ENCODE results near the gene ARHGAP6.

Gene ARHGAP6

DNA sequence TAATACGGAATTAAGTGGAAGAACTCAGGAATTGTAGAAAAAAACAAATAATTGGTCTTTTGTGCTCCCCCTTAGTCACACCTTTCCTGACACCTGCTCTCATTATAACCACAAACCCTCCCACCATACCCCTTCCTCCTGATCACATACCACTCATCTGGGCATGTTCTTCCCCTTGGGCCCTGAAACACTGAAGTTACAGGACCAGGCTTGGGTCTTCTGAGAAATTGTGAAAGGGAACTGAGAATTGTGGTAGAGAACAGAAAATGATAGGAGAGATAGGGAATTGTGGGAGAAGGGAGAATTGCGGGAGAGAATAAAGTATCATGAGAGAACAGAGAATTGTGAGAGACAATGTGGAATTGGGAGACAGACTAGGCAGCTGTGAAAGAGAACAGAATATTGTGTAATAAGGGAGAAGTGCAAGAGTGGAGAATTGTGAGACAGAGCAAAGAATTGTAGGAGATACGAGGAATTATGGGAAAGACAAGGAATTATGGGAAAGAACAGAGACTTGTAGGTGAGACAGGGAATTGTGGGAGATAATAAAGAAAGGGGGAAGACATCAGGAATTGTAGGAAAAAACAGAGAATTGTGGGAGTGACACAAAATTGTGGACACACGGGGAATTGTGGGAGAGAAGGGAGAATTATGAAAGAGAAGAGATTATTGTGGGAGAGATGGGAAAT lies 557.3 kb downstream of the ARHGAP6 start:
- Histone ChIP-seq H3K9me3 (ENCODE audit: control insufficient read depth, low read length) (no peaks in the 10 kb centered on the region), H3K27ac (ENCODE audit: insufficient read depth, low read depth, low read length, poor library complexity, severe bottlenecking) (no peak overlapping the region), H3K27me3 (ENCODE audit: control insufficient read depth, insufficient read depth, low read length, poor library complexity, severe bottlenecking) (no peaks in the 10 kb centered on the region), H3K4me3 (ENCODE audit: insufficient read depth, low read depth, low read length) (no peak overlapping the region), H3K4me1 (ENCODE audit: control insufficient read depth, insufficient read depth, low read length) (no peaks in the 10 kb centered on the region), H3K36me3 (ENCODE audit: control insufficient read depth, insufficient read depth, low read length) (no peaks in the 10 kb centered on the region)
- 97 to 98% methylated on average over 3 to 4 of the region's 4 CpGs for WGBS, 2 experiments

DNA sequence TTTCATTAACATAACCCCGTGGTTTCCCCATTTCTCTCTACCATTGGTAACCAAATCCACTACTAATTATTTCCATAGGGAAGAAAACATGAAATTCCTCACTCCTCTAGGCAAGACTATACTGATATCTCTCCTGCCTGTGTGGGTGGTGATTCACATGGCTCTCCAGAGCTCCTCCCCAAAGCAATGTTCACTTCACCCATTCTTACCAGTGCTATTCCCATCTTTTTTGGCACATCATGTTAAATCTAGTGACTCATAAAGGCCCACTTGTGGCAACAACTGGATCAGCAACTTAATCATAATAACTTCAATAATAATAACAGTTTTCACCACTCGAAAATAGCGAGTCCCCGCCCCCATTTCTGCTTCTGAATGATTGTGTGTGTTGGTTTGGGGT lies 560.6 kb downstream of the ARHGAP6 start:
- Histone ChIP-seq H3K4me3 (ENCODE audit: insufficient read depth, low read depth, low read length) (no peak overlapping the region), H3K27me3 (ENCODE audit: control insufficient read depth, insufficient read depth, low read length, poor library complexity, severe bottlenecking) (no peaks in the 10 kb centered on the region), H3K4me1 (ENCODE audit: control insufficient read depth, insufficient read depth, low read length) (peaks cover 3% of the 10 kb centered on the region), H3K9me3 (ENCODE audit: control insufficient read depth, low read length) (no peaks in the 10 kb centered on the region), H3K36me3 (ENCODE audit: control insufficient read depth, insufficient read depth, low read length) (no peaks in the 10 kb centered on the region), H3K27ac (ENCODE audit: insufficient read depth, low read depth, low read length, poor library complexity, severe bottlenecking) (no peak overlapping the region)
- 80 to 96% methylated on average over 1 of the region's 4 CpGs for WGBS, 2 experiments

- H3K4me3 ChIP-seq (ENCODE audit: insufficient read depth, low read depth, low read length): no peak overlapping the region
- H3K36me3 ChIP-seq (ENCODE audit: control insufficient read depth, insufficient read depth, low read length): no peaks in the 10 kb centered on the region
- H3K27ac ChIP-seq (ENCODE audit: insufficient read depth, low read depth, low read length, poor library complexity, severe bottlenecking): no peak overlapping the region
- 100% methylated on average over 2 of the region's 2 CpGs; no CpG with 5 or more reads in 1 of the 2 experiments for WGBS, 2 experiments
- no peaks in the 10 kb centered on the region for H3K27me3 ChIP-seq (ENCODE audit: control insufficient read depth, insufficient read depth, low read length, poor library complexity, severe bottlenecking)
- peaks cover 3% of the 10 kb centered on the region for H3K4me1 ChIP-seq (ENCODE audit: control insufficient read depth, insufficient read depth, low read length)
- no peaks in the 10 kb centered on the region for H3K9me3 ChIP-seq (ENCODE audit: control insufficient read depth, low read length)
Observed at GRCh38 chrX:11103751-11104150, 562.0 kb downstream of the ARHGAP6 start.

DNA sequence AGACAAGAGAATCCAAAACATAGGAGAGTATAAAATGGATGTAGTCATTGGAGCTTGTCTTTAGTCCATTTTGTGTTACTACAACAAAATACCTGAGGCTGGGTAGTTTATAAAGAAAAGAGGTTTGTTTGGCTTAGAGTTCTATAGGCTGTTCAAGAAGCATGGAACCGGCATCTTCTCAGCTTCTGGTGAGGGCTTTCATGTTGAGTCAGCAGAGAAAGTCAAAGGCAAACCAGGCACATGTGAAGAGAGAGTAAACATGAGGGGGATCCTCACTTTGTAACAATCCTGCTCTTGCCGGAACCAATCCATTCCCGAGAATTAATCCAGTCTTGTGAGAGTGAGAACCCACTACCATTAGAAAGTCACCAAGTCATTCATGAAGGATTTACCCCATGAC lies 562.7 kb downstream of the ARHGAP6 start:
- Histone ChIP-seq H3K27ac (ENCODE audit: insufficient read depth, low read depth, low read length, poor library complexity, severe bottlenecking) (no peak overlapping the region), H3K36me3 (ENCODE audit: control insufficient read depth, insufficient read depth, low read length) (no peaks in the 10 kb centered on the region), H3K9me3 (ENCODE audit: control insufficient read depth, low read length) (no peaks in the 10 kb centered on the region), H3K27me3 (ENCODE audit: control insufficient read depth, insufficient read depth, low read length, poor library complexity, severe bottlenecking) (no peaks in the 10 kb centered on the region), H3K4me3 (ENCODE audit: insufficient read depth, low read depth, low read length) (no peak overlapping the region), H3K4me1 (ENCODE audit: control insufficient read depth, insufficient read depth, low read length) (peaks cover 3% of the 10 kb centered on the region)
- 88 to 89% methylated on average over 3 of the region's 3 CpGs for WGBS, 2 experiments

GRCh38 chrX:11100281-11101035 lies 565.3 kb downstream of the ARHGAP6 start:
- Histone ChIP-seq H3K9me3 (ENCODE audit: control insufficient read depth, low read length) (no peaks in the 10 kb centered on the region), H3K36me3 (ENCODE audit: control insufficient read depth, insufficient read depth, low read length) (no peaks in the 10 kb centered on the region), H3K4me3 (ENCODE audit: insufficient read depth, low read depth, low read length) (no peak overlapping the region), H3K27me3 (ENCODE audit: control insufficient read depth, insufficient read depth, low read length, poor library complexity, severe bottlenecking) (no peaks in the 10 kb centered on the region), H3K4me1 (ENCODE audit: control insufficient read depth, insufficient read depth, low read length) (peaks cover 3% of the 10 kb centered on the region), H3K27ac (ENCODE audit: insufficient read depth, low read depth, low read length, poor library complexity, severe bottlenecking) (no peak overlapping the region)
- WGBS, 2 experiments: 55 to 59% methylated on average over 9 to 10 of the region's 10 CpGs

DNA sequence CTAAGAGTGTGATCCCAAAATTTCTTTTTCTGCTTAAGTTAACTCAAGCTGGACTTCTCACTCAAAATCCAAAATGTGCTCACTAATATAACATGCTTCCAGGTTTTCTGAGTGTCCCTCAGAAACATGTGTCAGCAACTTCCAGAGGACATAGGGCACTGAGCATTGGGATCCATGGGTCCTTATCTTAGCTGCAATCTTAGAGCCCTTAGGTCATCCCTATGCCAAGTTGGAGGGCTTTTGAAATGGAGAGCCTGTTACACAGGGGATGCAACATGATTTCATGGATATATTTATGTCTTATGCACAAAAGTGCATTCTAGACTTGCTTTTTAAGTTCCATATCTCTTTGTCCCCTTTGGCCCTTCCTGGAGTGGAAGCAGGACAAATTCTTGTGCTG lies 566.3 kb downstream of the ARHGAP6 start:
- Histone ChIP-seq H3K27me3 (ENCODE audit: control insufficient read depth, insufficient read depth, low read length, poor library complexity, severe bottlenecking) (no peaks in the 10 kb centered on the region), H3K4me3 (ENCODE audit: insufficient read depth, low read depth, low read length) (no peak overlapping the region), H3K4me1 (ENCODE audit: control insufficient read depth, insufficient read depth, low read length) (peaks cover 3% of the 10 kb centered on the region), H3K9me3 (ENCODE audit: control insufficient read depth, low read length) (no peaks in the 10 kb centered on the region), H3K36me3 (ENCODE audit: control insufficient read depth, insufficient read depth, low read length) (no peaks in the 10 kb centered on the region), H3K27ac (ENCODE audit: insufficient read depth, low read depth, low read length, poor library complexity, severe bottlenecking) (no peak overlapping the region)

DNA sequence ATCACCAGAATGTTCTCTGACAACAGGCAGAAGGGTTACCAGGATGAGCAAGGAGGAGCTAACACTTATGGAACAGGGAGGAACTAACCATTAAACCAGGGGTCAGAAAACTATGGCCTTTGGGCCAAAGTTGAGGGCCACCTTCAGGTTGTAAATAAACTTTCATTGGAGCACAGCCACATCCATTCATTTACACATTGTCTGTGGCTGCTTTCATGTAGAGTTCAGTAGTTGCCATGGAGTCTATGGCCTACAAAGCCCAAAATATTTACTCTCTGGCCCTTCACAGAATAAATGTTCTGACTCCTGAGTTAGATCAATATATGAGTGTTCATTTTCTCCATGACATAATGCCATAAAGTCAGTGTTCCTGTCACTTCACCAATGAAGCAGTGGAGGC lies 567.8 kb downstream of the ARHGAP6 start:
- H3K36me3 ChIP-seq (ENCODE audit: control insufficient read depth, insufficient read depth, low read length): no peaks in the 10 kb centered on the region
- no peaks in the 10 kb centered on the region for H3K9me3 ChIP-seq (ENCODE audit: control insufficient read depth, low read length)
- peaks cover 3% of the 10 kb centered on the region for H3K4me1 ChIP-seq (ENCODE audit: control insufficient read depth, insufficient read depth, low read length)
- H3K27ac ChIP-seq (ENCODE audit: insufficient read depth, low read depth, low read length, poor library complexity, severe bottlenecking): no peak overlapping the region
- no peak overlapping the region for H3K4me3 ChIP-seq (ENCODE audit: insufficient read depth, low read depth, low read length)
- H3K27me3 ChIP-seq (ENCODE audit: control insufficient read depth, insufficient read depth, low read length, poor library complexity, severe bottlenecking): no peaks in the 10 kb centered on the region

DNA sequence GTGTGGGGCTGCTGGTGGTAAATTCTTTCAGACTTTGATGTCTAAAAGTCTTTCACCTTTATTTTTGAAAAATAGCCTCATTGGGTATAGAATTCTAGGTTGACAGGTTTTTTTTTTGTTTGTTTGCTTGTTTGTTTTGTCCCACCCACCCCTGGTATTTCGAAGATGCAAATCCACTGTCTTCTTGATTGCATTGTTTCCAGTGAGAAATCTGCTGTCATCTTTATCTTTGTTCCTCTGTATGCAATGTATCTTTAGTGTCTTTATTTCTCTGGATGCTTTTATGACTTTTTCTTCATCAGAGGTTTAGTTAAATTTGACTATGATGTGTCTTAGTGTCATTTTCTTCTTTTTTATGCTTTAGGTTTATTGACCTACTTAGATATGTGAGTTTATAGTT lies 575.9 kb downstream of the ARHGAP6 start:
- no peak overlapping the region for H3K4me3 ChIP-seq (ENCODE audit: insufficient read depth, low read depth, low read length)
- no peaks in the 10 kb centered on the region for H3K27me3 ChIP-seq (ENCODE audit: control insufficient read depth, insufficient read depth, low read length, poor library complexity, severe bottlenecking)
- H3K27ac ChIP-seq (ENCODE audit: insufficient read depth, low read depth, low read length, poor library complexity, severe bottlenecking): no peak overlapping the region
- no peaks in the 10 kb centered on the region for H3K4me1 ChIP-seq (ENCODE audit: control insufficient read depth, insufficient read depth, low read length)
- WGBS, 2 experiments: 71 to 88% methylated on average over 1 of the region's 1 CpG
- H3K36me3 ChIP-seq (ENCODE audit: control insufficient read depth, insufficient read depth, low read length): no peaks in the 10 kb centered on the region
- H3K9me3 ChIP-seq (ENCODE audit: control insufficient read depth, low read length): no peaks in the 10 kb centered on the region
